Urothelium cell line (cell line): ENCODE measurements around the gene LIPH.
A peak's percentile ranks its signal among the peaks of the same experiment; 100 is the strongest.
"Not testable (repeated sequence)": the region's sequence is repeated elsewhere in the genome, so short reads cannot be mapped to it uniquely, and the experiment has no call there.

Source experiments
- DNase-seq: peaks from one replicate; pipeline ENCODE4 v3.0.0; 2011; ENCODE audit warnings: low spot score, mixed read lengths
- FAIRE-seq: peaks from 2 replicates; lab custom pipeline; 2011; peaks lifted over from hg19 to GRCh38; lab: Jason Lieb, UNC

The LIPH gene

DNA sequence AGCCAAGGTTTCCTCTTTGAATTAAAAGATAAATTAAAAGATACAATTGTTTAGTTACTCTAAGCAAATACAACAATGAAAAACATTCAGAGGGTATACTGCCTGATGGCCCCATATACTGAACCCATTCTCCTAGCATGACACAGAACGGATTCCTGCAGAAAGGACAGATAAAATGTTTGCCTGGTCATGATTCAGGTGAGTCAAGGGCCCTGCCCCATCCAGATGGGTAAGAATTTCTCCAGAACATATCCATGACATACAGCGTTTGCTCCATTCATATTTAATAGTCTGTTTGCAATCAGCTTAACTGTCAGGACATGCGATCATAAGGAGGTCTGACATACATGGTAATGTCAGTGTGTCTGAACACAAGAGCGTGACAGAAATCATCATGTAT lies 62.1 kb downstream of the LIPH start:
- no peak for FAIRE-seq
- DNase-seq, result no peak

DNA sequence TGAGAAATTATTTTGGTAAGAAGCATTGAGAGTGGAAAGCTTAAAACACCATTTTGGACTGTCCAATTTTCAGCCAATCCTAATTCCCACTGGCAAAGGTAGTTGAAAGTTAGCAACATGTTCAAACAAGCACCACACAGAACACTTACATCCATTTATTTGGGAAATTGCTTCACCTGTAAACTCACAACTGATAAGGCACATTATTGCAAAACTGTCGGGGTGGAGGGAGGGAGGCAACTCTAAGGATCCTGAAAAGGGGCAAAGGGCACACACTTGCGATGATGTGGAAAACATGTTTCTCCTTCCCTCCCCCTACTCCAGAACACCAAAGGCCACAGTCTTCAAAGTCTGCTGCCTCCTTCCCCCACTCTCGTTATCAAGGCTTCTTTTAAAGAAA lies 62.9 kb downstream of the LIPH start:
- no peak for FAIRE-seq
- no peak for DNase-seq

DNA sequence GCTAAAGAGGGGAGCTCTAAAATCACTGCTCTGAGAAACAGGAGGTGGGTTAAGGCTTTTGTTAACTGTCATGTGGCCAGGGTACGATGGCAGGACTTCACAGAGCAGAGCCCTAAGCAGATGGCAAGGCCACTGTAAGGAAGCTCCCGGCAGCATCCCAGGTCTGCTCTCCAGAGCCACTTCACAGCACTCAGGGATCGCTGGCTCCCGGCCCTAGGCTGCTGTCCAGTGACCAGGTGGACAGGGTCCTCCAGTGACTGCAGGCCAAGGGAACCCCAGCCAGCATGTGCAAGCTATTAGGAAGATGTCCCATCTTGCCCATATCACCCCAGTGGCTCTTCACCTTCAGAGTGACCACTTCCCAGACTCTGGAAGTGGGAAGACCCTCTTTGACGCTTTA lies 63.9 kb downstream of the LIPH start:
- no peak for DNase-seq
- no peak for FAIRE-seq

DNA sequence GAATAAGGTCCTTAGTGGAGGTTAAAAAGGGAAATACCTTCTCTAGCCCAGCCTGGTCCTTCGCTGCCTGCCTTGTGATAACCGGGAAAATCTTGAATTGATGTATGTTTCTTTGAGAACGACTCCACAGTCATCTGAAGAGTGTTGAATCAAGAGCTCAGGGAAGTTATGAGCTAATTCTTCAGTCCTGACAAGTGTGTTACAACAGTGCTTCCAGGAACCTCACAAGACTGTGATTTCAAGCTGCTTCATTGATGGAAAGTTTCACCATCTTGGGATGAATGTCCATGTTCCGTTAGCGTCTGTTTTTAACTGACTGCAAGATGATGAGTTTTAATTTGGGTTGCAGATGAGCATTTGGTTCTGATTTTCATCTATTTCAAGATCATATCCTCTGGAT lies 66.0 kb downstream of the LIPH start:
- DNase-seq (no peak), FAIRE-seq (no peak)

DNA sequence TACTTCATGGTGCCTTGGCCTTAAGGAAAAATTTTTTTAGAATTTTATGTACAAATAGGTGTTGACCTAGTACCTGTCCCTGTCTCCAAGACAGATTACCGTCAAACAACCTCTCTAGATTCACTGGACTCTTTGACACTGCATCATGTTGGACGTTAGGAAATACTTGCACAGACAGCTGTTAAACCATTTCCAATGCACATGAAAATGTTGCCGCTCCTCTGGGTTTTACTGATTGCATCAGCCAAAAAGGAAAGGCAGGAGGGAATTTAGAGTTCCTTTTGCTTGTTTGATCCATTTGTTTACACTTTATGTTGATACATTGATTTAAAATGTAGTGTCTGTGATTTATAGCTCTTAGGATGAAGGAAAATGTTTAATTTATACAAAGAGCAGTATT lies 68.1 kb downstream of the LIPH start:
- DNase-seq (no peak), FAIRE-seq (no peak)

DNA sequence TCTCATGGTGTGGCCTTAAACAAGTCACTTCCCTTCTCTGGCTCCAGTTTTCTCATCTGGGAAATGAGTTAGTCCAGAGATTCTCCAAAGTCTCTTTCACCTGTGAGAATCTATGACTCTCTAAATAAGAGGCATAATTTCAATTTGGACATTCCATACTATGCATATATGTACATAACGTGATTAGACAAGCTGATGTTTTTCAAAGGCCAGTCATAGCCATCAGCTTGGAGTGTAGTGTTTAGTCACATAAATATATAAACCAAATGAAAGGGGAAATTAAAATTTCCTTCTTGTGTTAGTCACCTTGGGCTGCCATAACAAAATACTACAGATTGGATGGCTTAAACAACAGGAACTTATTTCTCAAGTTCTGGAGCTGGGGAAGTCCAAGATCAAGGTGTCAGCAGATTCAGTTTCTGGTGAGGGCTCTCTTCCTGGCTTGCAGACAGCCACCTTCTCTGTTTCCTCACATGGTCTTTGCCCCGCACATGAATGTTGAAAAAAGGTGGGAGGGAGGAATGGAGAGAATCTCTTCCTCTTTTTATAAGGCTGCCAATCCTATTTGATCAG lies 72.9 kb downstream of the LIPH start:
- DNase-seq (no peak), FAIRE-seq (no peak)

DNA sequence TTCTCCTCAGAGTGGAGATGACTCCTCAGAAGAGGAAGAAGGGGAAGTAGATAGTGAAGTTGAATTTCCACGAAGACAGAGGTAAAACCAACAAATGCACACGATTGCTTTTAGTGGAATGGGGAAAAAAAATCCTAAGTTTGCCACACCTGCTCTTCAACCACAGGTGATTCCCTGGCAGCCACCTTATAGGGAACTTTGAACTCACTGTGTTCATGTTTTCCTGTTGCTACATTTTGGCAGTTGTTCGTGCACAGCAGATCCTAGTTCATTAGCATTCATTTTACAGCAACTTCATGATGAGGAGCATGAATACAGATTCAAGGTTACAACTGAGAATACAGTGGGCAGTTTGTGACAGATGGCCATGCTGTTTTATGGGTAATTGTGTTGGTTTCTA lies 75.1 kb downstream of the LIPH start:
- no peak for DNase-seq
- FAIRE-seq, result no peak

DNA sequence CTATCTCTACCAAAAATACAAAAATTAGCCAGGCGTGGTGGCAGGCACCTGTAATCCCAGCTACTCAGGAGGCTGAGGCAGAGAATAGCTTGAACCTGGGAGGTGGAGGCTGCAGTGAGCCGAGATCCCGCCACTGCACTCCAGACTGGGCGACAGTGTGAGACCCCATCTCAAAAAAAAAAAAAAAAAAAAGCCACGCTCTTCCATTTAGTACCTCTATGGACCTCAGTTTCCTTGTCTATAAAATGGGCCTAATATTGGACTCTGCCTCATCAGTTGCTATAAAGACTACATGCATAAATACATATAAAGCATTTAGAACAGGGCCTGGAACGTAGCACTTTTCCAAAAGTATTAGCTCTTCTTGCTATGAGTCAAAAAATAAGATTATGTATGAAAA lies 77.5 kb downstream of the LIPH start:
- not testable (repeated sequence) for FAIRE-seq, DNase-seq

DNA sequence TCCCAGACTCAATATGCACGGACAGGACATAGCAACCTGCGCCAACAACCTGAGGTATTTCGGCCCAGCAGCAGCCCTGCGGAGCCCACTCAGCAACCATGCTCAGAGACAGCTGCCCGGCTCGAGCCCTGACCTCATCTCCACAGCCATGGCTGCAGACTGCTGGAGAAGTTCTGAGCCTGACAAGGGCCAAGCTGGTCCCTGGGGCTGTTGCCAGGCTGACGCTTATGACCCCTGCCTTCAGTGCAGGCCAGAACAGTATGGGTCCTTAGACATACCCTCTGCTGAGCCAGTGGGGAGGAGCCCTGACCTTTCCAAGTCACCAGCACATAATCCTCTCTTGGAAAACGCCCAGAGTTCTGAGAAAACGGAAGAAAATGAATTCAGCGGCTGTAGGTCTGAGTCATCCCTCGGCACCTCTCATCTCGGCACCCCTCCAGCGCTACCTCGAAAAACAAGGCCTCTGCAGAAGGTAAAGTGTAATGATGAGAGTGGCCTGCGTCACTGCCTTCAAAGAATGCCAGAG lies 79.0 kb downstream of the LIPH start:
- DNase-seq (no peak), FAIRE-seq (no peak)

DNA sequence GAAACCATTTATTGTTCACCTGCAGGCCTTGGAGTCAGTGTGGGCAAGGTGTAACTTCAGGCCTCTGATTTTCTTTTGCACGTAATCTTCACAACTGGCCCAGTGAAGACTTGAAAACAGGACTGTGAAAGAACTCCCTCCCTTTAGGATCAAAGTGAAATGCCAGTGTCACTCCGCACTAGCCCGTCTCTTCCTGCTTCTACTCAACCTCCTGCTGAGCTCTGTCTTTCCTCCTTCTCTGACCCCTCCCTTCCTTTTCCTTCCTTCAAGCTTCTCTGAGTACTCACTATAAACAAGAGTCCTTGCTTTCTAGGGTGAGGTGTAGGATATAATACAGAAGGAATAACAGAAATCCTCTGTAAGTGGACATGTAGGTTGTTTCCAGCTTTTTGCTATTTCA lies 82.1 kb downstream of the LIPH start:
- DNase-seq (no peak), FAIRE-seq (no peak)

DNA sequence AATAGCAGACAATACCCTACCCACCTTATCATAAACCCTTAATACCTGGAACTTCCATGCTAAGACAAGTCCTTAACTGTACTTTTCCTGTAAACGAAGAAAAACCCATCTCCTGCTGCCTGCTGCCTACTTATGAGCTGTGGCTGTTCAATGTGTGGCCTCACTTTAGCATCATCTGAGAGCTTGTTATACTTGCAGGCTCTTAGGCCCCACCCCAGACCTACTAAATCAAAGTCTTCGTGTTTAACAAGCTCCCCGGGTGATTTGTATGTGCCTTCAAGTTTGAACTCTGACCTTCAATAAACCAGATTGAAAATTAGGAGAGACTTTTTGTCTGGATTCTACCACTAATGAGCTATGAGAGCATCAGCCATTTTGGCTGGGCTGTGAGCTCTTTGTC lies 82.8 kb downstream of the LIPH start:
- DNase-seq, result no peak
- FAIRE-seq, result no peak

DNA sequence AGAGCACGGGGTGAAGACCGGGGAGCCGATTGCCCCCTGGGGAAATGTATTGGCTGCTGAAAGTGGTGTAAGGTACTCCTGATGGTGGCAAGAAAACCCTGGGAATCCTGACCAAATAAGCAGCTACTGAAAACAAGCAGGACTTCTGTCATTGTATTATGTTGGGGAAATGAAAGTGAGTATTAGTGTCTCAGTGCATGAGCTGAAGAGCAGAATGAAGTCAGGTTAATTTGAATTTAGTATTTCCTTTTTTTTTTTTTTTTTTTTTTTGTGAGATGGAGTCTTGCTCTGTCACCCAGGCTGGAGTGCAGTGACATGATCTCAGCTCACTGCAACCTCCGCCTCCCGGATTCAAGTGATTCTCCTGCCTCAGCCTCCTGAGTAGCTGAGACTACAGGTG lies 86.3 kb downstream of the LIPH start:
- DNase-seq, FAIRE-seq: not testable (repeated sequence)

DNA sequence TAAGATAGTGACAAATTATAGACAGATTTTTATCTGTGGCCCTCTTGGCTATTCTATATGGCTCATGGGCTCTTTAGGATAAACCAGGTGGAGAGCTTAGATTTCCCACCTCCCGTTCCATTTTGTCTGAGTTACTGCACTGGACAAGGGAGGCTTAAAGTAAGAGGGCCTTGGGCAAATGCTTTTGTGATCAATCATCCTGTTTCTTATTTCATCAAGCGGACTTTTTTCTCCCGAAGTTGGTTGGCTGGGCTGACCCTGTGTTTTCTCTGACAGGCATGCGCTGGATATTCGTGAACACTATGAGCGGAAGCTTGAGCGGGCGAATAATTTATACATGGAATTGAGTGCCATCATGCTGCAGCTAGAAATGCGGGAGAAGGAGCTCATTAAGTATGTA lies 86.9 kb downstream of the LIPH start:
- no peak for DNase-seq
- no peak for FAIRE-seq

DNA sequence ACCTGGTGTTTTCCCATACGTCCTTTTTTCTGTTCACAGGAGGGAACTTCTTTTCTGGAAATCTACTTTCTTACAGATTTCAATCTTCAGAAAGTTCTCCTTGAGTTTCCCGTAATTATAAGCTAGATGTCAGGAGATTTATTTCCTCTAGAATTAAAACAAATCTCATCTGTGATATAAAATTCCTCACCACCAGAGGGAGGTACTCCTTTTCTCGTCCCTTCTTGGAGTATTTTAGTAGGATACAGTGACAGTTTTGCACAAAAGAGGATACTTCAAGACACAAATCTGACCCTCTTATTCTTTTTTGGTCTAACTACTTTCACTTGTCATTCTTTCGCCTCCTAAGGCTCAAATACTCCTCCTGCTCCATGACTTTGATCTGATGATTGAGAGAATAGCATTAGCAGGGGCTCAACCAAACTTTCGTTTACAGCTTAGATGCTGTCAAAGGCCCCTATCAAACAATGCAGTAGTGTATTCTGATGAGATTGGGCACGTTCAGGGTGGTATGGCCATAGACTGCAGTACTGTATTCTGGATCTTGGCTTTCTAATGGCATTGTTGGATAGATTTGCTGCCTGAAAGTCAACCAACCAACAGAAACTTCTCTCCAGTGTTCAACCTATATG lies 91.6 kb downstream of the LIPH start:
- peak; percentile 24 for DNase-seq

GRCh38 chr3:185460309-185460708 lies 92.1 kb downstream of the LIPH start:
- FAIRE-seq (no peak), DNase-seq (no peak)

More for the DNA sequence above, 91.6 kb downstream of the LIPH start:
- no peak for FAIRE-seq

DNA sequence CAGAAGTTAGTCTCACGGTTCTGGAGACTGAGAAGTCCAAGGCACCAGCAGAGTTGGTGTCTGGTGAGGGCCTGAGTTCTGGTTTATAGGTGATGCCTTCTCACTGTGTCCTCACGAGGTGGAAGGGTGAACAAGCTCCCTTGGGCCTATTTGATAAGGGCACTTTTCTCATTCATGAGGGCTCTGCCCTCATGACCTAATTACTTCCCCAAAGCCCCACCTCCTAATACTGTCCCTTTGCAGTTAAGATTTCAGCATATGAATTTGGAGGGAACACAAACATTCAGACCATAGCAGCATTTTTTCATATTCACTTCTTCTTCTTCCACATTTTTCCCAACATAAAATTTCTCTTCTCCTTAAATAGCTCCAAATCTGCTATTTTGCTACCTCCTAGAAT lies 95.0 kb downstream of the LIPH start:
- DNase-seq (no peak), FAIRE-seq (no peak)
